GM19238 (cell line): ENCODE results near the gene FLT3.
A peak's percentile ranks its signal among the peaks of the same experiment; 100 is the strongest.
"Not testable (repeated sequence)": the region's sequence is repeated elsewhere in the genome, so short reads cannot be mapped to it uniquely, and the experiment has no call there.

Source experiments
- DNase-seq: peaks from one replicate; pipeline ENCODE4 v3.0.0; 2011; ENCODE audit warnings: low spot score; ENCODE audit not compliant: insufficient read length

The FLT3 gene

GRCh38 chr13:28099396-28100149, 803 bp downstream of the FLT3 start:
- DNase-seq: no peak

DNA sequence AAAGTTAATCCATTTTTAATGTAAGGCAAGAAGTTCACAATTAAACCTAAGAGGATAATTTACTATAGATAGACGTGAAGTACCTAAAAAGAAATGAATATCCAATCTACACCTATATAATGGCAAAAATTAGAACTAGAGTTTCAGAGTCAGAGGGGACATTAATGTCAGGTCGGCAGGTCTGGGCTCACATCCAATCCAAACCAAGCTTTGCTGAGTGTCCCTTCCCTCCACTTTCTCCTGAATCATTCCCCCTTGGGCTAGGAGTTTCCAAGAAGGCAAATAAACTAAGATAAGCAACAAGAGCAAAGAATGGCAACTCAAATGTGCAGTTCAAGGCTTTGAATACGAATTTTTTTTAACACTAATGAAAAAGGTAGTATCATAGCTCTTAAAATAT, 2.9 kb downstream of the FLT3 start:
- no peak for DNase-seq

DNA sequence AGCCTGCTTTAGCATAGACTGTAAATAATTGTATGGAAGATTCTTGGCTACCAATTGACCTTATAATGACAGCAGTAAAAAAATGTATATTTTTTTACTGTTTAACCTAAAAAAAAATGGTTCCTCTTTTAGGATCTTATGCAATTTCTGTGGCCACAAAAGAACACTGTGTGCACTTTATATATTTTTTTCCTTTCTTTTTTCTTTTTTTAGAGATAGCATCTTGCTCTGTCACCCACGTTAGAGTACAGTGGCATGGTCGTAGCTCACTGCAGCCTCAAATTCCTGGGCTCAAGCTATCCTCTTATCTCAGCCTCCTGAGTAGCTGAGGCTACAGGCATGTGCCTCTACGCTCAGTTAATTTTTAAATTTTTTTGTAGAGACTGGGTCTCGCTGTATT, 6.1 kb downstream of the FLT3 start:
- DNase-seq: no peak

DNA sequence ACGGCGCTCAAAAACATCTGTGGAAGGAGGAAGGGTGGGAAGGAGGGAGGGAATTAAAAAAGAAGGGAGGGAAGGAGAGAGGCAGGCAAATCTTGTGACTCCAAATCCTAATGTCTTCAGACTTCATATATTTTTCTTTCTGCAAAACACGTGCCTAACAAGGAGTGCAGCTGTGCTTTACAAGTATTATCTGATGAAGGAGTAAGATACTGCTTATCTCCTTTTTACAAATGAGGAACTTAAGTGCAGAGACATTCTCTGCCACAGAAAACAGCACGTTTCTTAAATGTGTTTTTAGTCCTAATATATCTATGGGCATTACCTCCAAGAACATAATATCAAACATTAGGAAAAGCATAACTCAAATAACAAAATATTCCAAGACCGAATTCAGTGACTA, 6.5 kb downstream of the FLT3 start:
- no peak for DNase-seq

GRCh38 chr13:28092431-28092830, 7.9 kb downstream of the FLT3 start:
- DNase-seq: no peak

DNA sequence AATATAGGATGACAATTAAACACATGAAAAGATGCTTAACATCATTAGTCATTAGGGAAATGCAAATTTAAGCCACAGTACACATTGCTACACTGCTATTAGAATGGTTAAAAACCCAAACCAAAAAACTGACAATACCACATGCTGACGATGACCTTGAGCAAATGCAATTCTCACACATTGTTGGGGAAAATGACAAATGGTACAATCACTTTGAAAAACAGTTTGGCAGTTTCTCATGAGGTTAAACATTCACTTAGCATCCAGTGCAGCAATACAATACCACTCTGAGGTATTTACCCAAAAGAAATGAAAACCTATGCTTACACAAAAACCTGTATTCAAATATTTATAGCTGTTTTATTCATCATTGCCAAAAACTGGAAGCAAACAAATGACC, 11.3 kb downstream of the FLT3 start:
- DNase-seq: no peak

- not testable (repeated sequence) for DNase-seq
These were observed 22.6 kb downstream of the FLT3 start for GRCh38 chr13:28077820-28078219.

DNA sequence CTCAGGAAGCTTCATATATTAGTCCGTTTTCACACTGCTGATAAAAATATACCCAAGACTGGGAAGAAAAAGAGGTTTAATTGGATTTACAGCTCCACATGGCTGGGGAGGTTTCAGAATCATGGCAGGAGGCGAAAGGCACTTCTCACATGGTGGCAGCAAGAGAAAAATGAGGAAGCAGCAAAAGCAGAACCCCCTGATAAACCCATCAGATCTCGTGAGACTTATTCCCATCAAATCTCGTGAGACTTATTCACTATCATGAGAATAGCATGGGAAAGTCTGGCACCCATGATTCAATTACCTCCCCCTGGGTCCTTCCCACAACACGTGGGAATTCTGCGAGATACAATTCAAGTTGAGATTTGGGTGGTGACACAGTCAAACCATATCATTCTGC, 23.1 kb downstream of the FLT3 start:
- no peak for DNase-seq

DNA sequence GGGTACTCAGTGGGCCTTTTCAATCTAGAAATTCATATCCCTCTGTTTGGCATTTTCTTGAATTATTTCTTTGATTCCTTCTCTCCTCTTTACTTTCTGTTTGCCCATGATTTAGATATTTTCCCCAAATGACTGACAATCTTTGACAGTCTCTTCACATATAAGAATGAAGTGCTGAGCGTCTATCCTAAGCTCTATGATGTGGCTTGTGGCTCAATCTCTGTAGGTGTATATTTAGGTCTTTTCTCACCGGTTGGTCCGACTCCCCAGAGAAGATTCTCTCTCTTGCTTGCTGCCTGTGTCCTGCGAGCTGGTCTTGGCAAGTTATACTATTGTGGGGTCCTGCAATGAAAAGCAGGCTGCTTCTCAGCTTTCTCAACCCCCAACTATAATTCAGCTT, 29.0 kb downstream of the FLT3 start:
- no peak for DNase-seq

- no peak for DNase-seq
These were observed 32.9 kb downstream of the FLT3 start for GRCh38 chr13:28067491-28067890.

GRCh38 chr13:28058866-28059613, 41.3 kb downstream of the FLT3 start:
- DNase-seq: no peak

DNA sequence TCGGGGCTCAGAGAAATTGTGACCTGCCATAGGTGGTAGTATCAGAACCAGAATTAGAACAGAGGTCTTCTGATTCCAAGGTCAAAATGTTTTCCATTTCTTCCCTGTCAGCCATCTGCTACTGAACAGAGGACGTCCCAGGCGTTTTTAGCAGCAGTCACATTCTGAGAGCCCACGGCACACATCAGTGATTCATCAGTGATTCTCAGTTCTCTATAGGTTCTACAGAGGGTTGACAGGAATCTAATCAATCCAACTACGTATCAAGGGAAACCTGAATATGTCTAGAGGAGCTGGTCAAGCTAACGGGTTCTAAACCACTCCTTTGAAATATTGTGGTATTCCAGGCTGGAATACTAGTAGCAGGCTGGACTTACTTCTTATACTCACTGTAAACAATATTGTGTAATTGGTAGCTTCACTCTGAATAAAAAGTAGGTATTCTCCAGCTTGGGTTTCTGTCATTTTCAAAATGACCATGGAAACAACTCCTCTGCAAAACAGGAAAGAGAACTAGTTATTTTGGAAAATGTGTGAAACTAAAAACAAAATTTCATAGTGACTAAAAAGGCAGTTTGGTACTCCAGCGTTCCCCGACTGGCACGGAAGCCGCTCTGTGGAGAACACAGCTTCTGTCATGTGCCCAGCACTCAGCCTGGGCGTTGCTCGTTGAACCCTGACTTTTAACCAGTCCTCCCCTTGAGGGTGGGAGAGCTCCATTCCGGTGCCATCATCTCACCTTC, 43.2 kb downstream of the FLT3 start:
- no peak for DNase-seq

GRCh38 chr13:28056426-28056825, 44.0 kb downstream of the FLT3 start:
- no peak for DNase-seq

- DNase-seq: no peak
These were observed 45.0 kb downstream of the FLT3 start for GRCh38 chr13:28055357-28055756.

DNA sequence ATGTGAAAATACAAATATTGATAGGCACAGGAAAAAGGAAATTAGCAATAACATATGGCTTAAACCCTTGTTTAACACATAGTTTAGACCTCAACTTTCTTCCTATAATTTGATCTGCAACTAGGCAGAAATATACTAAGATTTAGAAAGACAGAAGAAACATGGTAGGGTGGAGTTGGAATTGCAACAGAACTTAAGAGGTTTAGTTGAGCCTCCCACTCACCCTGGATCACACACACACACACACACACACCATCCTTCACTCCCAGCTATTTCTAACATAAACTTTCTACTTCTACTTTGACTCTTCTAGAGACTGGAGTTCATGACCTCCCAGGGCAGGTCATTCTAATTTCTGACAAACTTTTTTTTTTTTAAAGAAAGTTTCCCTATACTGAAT, 47.4 kb downstream of the FLT3 start:
- DNase-seq: no peak

DNA sequence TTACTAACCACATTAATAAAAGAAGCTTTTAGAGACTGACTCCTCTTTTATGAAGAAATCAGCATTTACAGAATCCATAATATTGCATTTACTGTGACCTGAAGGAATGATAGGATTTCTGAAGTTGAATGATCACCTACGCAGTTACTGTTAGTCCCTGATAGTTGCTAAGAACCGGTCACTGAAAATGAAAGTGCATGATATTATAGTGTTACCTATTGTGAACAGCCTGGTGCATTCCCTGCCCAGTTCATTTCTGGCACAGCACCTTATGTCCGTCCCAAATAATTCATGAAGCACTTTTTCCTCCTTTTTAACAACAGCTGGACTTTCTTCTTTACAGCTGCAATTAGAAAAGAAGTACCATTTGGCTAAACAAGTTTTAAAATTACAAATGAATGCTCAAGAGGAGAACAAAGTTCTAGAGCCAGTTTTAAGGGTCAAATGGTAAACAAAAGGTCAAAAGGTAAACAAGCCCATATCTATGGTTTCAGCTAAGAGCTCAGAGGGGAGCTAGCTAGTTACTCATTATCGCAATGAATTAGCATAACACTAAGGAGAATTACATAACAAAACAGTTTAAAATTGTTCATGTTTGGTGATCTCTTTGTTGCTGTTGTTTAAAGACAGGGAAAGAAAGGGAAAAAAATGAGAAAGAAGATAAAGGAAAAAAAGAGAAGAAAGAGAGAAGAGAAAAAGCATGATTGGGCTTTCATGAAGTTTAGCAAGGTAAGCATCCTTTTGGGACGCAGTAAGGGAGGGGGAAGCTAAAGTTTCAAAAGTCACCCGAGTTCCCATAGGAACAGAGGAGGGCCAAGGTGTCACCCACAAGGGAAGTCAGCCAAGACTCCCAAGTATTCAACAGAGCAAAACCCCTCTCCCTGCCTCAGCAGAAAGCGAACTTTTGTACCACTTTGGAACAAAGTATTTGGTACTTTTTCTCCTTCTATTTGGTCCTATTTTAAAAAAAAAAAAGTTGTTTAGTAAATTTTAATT, 50.2 kb downstream of the FLT3 start:
- no peak for DNase-seq

- no peak for DNase-seq
These were observed 51.2 kb downstream of the FLT3 start for GRCh38 chr13:28049215-28049614.

DNA sequence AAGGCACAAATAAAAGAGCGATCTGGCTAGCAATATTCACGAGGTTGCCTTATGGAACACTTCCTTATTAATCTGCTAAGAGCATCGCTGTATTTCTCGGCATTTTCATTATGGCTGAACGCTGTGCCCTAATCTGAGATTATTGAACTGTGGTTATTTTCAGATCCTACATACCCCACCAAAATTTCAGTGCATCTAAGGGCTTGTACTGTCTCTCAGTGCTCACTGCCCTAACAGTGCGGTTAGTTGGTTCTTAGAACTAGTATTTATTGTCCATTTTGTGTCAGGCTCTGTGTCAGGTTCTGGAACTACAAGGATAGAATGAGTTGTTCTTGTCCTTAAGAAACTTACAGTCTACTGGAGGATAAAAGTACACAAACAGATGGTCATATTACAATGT, 51.6 kb downstream of the FLT3 start:
- DNase-seq: no peak

DNA sequence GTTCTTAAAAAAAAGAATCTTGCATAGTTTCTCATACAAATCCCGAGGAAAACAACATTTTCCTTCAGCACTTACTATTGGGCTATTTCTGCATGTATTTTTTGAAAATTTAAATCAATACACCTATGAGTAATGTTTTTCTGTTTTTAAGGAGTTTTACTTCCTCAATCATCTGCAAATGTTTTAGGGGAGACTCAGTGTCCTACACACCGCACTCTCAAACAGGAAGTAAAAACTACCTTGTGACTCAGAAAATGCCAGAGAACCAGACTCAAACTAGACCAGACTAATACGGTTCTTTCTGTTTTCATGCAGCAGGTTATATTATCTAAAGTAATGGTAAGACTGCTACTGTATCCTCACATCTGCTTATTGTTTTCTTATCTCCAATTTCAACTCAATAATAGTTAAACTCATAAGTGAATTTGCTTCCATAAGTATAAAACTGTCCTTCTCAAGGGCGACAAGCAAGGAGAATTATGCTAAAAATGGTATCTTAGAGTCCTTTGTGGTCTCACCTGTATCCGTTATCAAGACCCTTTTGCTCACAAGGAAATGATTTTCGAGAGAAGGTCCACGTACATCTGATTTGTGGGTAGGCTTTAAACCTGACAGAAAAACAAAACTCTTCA, 52.5 kb downstream of the FLT3 start:
- peak; percentile 45 for DNase-seq

- DNase-seq: no peak
These were observed 53.4 kb downstream of the FLT3 start for GRCh38 chr13:28046981-28047380.

GRCh38 chr13:28045861-28046260, 54.5 kb downstream of the FLT3 start:
- DNase-seq: no peak
